Measurements from ENCODE around the gene ATL1. TPM values are rescaled to one million over a fixed set of nuclear protein-coding genes. Genes with fewer than 3 reads are reported as not detected.

Gene ATL1
- total RNA-seq, 2 donors from 2014 or later = 0.88 to 1.7 TPM

DNA sequence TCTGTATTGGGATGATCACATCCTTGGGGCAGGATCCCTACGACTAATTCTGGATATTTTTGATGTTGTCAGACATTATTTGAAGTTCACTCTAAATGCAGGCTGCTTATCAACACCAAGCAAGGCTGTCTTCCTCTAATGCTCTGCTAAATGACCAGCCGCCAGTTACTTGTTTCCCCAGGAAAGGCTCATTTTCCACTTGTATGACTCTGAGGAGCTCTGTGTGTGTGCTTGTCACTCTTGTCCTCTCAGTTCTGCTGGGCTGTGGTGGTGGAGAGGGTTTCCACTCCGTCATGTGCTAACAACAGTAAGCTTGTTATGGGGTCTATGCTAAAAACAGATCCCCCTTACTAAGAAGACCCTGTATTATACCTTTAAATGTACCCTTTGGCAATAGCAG, 42.1 kb downstream of the ATL1 start:
- Mint-ChIP-seq H3K4me3 (no peak overlapping the region), H3K27me3 (ENCODE audit: insufficient read depth) (no peaks in the 10 kb centered on the region), H3K9me3 (no peaks in the 10 kb centered on the region), H3K4me1 (peaks cover 7% of the 10 kb centered on the region), H3K27ac (no peak overlapping the region), H3K36me3 (ENCODE audit: low read depth) (no peaks in the 10 kb centered on the region)
- H3K27me3 ChIP-seq (ENCODE audit: control insufficient read depth, insufficient read depth, low read length, poor library complexity, severe bottlenecking) = no peaks in the 10 kb centered on the region
- DNase-seq = no peak
- H3K4me1 ChIP-seq (ENCODE audit: control insufficient read depth, insufficient read depth, low read length) = no peaks in the 10 kb centered on the region
- no peaks in the 10 kb centered on the region for H3K9me3 ChIP-seq (ENCODE audit: control insufficient read depth, low read length)
- WGBS, 2 experiments (ENCODE audit: insufficient coverage in 1 of 2, insufficient read length in 1 of 2) = 92 to 100% methylated on average over 2 of the region's 3 CpGs
- no peak overlapping the region for H3K4me3 ChIP-seq (ENCODE audit: low read length)
- no peak overlapping the region for H3K27ac ChIP-seq (ENCODE audit: low read depth, low read length)
- TF ChIP-seq, protein P1, sequence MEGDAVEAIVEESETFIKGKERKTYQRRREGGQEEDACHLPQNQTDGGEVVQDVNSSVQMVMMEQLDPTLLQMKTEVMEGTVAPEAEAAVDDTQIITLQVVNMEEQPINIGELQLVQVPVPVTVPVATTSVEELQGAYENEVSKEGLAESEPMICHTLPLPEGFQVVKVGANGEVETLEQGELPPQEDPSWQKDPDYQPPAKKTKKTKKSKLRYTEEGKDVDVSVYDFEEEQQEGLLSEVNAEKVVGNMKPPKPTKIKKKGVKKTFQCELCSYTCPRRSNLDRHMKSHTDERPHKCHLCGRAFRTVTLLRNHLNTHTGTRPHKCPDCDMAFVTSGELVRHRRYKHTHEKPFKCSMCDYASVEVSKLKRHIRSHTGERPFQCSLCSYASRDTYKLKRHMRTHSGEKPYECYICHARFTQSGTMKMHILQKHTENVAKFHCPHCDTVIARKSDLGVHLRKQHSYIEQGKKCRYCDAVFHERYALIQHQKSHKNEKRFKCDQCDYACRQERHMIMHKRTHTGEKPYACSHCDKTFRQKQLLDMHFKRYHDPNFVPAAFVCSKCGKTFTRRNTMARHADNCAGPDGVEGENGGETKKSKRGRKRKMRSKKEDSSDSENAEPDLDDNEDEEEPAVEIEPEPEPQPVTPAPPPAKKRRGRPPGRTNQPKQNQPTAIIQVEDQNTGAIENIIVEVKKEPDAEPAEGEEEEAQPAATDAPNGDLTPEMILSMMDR (conservative IDR thresholded peaks at IDR 0.05) = no peak
- H3K36me3 ChIP-seq (ENCODE audit: control insufficient read depth, insufficient read depth, low read length) = no peaks in the 10 kb centered on the region
- no peak overlapping the region for H3K9ac ChIP-seq (ENCODE audit: extremely low read depth, low read length, poor library complexity, severe bottlenecking)

DNA sequence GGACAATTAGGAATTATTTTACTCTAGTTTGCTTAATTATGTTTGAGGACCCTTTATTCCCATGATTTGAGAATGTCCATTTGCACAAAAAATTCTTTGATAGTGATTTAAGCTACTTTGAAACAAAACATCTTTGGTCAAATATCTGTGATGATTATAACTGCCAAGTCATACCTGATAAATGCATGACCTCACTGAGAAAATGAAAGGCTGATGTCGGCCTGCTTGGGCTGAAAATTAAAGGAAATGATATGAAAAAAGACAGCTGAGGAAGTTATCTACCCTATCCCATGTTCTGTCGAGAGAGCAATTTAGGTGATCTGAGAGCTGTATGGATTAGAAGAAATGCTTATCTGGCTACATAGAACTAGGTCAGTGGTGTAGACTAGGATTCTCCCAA, 43.6 kb downstream of the ATL1 start:
- Mint-ChIP-seq H3K27me3 (ENCODE audit: insufficient read depth) (no peaks in the 10 kb centered on the region), H3K4me3 (no peak overlapping the region), H3K4me1 (peaks cover 7% of the 10 kb centered on the region), H3K36me3 (ENCODE audit: low read depth) (no peaks in the 10 kb centered on the region), H3K9me3 (no peaks in the 10 kb centered on the region), H3K27ac (no peak overlapping the region)
- WGBS, 2 experiments (ENCODE audit: insufficient coverage in 1 of 2, insufficient read length in 1 of 2) = 100% methylated on average over 2 of the region's 2 CpGs; no CpG with 5 or more reads in 1 of the 2 experiments
- no peaks in the 10 kb centered on the region for H3K36me3 ChIP-seq (ENCODE audit: control insufficient read depth, insufficient read depth, low read length)
- no peak for DNase-seq
- H3K27ac ChIP-seq (ENCODE audit: low read depth, low read length) = no peak overlapping the region
- H3K4me3 ChIP-seq (ENCODE audit: low read length) = no peak overlapping the region
- H3K9me3 ChIP-seq (ENCODE audit: control insufficient read depth, low read length) = no peaks in the 10 kb centered on the region
- H3K4me1 ChIP-seq (ENCODE audit: control insufficient read depth, insufficient read depth, low read length) = no peaks in the 10 kb centered on the region
- TF ChIP-seq, protein P1 (conservative IDR thresholded peaks at IDR 0.05) = no peak
- H3K27me3 ChIP-seq (ENCODE audit: control insufficient read depth, insufficient read depth, low read length, poor library complexity, severe bottlenecking) = no peaks in the 10 kb centered on the region
- H3K9ac ChIP-seq (ENCODE audit: extremely low read depth, low read length, poor library complexity, severe bottlenecking) = no peak overlapping the region

DNA sequence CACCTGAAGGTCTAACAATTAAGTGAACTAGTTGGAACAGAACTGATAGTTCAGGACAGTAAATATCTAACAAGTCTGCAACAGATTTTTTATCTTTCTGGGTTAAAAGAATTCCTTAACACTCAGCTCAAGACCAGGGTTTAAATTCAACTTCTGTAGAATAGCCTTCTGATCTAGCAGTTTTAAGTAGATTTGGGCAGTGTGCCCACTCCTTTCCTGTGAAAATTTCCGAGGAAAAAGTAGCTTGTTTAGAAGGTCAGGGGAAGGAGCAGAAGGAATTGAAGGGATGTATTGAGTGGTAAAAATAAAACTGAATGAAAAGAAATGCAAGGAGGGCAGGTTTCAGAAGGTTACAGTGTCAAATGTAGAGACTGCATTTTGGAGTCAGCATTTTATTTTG, 45.8 kb downstream of the ATL1 start:
- no peak for DNase-seq
- Histone ChIP-seq H3K9me3 (ENCODE audit: control insufficient read depth, low read length) (no peaks in the 10 kb centered on the region), H3K4me1 (ENCODE audit: control insufficient read depth, insufficient read depth, low read length) (no peaks in the 10 kb centered on the region), H3K9ac (ENCODE audit: extremely low read depth, low read length, poor library complexity, severe bottlenecking) (no peak overlapping the region), H3K27ac (ENCODE audit: low read depth, low read length) (no peak overlapping the region), H3K27me3 (ENCODE audit: control insufficient read depth, insufficient read depth, low read length, poor library complexity, severe bottlenecking) (no peaks in the 10 kb centered on the region), H3K36me3 (ENCODE audit: control insufficient read depth, insufficient read depth, low read length) (no peaks in the 10 kb centered on the region), H3K4me3 (ENCODE audit: low read length) (no peak overlapping the region)
- WGBS, 2 experiments (ENCODE audit: insufficient coverage in 1 of 2, insufficient read length in 1 of 2) = 0% methylated on average over 1 of the region's 1 CpG
- TF ChIP-seq, protein P1 (conservative IDR thresholded peaks at IDR 0.05) = no peak
- Mint-ChIP-seq H3K27me3 (ENCODE audit: insufficient read depth) (no peaks in the 10 kb centered on the region), H3K9me3 (no peaks in the 10 kb centered on the region), H3K27ac (no peak overlapping the region), H3K4me3 (no peak overlapping the region), H3K4me1 (no peaks in the 10 kb centered on the region), H3K36me3 (ENCODE audit: low read depth) (no peaks in the 10 kb centered on the region)
